Fibroblast of upper back skin (primary cell): ENCODE measurements around the gene PES1.
"Not testable (repeated sequence)": the region's sequence is repeated elsewhere in the genome, so short reads cannot be mapped to it uniquely, and the experiment has no call there.

ENCODE experiments used
- DNase-seq: peaks from one replicate; pipeline ENCODE4 v3.0.0-alpha.2; 2013

The PES1 gene

GRCh38 chr22:30607300-30607930, 15.7 kb upstream of the PES1 start:
- no peak for DNase-seq

- peak; percentile 57 for DNase-seq
Measured at GRCh38 chr22:30606455-30607299, 15.0 kb upstream of the PES1 start, which contains the start of gene TCN2. TCN2 (plus strand) TSS chr22:30607174; CDS start chr22:30607332, 158 bp downstream.

GRCh38 chr22:30605449-30606110, 13.9 kb upstream of the PES1 start:
- DNase-seq = peak; percentile 25

- no peak for DNase-seq
Measured at GRCh38 chr22:30604723-30605122, 13.0 kb upstream of the PES1 start.

- DNase-seq = no peak
Measured at GRCh38 chr22:30603801-30604200, 12.1 kb upstream of the PES1 start.

GRCh38 chr22:30602049-30602448, 10.3 kb upstream of the PES1 start:
- DNase-seq = peak; percentile 17

- DNase-seq = no peak
Measured at GRCh38 chr22:30601464-30601863, 9.8 kb upstream of the PES1 start.

- no peak for DNase-seq
Measured at GRCh38 chr22:30600921-30601320, 9.2 kb upstream of the PES1 start.

- DNase-seq = no peak
Measured at GRCh38 chr22:30598986-30599385, 7.3 kb upstream of the PES1 start.

GRCh38 chr22:30596886-30597285, 5.2 kb upstream of the PES1 start:
- no peak for DNase-seq

- DNase-seq = no peak
Measured at GRCh38 chr22:30596199-30596598, 4.5 kb upstream of the PES1 start.

- DNase-seq = not testable (repeated sequence)
Measured at GRCh38 chr22:30592360-30592713, 627 bp upstream of the PES1 start.

GRCh38 chr22:30591191-30591587, 521 bp downstream of the PES1 start:
- DNase-seq = no peak

GRCh38 chr22:30586414-30586813, 5.3 kb downstream of the PES1 start:
- no peak for DNase-seq

GRCh38 chr22:30584441-30584840, 7.3 kb downstream of the PES1 start:
- DNase-seq = no peak

GRCh38 chr22:30582788-30583545, 8.7 kb downstream of the PES1 start:
- no peak for DNase-seq

GRCh38 chr22:30582051-30582450, 9.7 kb downstream of the PES1 start:
- no peak for DNase-seq

- no peak for DNase-seq
Measured at GRCh38 chr22:30580896-30581295, 10.8 kb downstream of the PES1 start.

- DNase-seq = no peak
Measured at GRCh38 chr22:30578481-30578880, 13.2 kb downstream of the PES1 start.

- DNase-seq = no peak
Measured at GRCh38 chr22:30575859-30576258, 15.9 kb downstream of the PES1 start.

GRCh38 chr22:30574997-30575671, 16.6 kb downstream of the PES1 start:
- peak; percentile 16 for DNase-seq
